Thyroid gland (tissue), 4 donors: Measurements from ENCODE around the gene NOX5.

ENCODE experiments used
- CTCF ChIP-seq, 6 experiments: fragments of 200-600 bp in 3 of 6; fragments of 450-650 bp in 3 of 6; sonication (generic) in 3 of 6; IDR thresholded peaks; one replicate each; pipeline ENCODE4 v1.5.1; 2016 to 2019; ENCODE audit warnings: antibody characterized with exemption in 6 of 6, mild to moderate bottlenecking in 2 of 6, inconsistent platforms in 1 of 6, moderate library complexity in 1 of 6
- POLR2A ChIP-seq, 2 donors: fragments of 450-650 bp; IDR thresholded peaks; one replicate each; pipeline ENCODE4 v1.6.1; 2017; ENCODE audit warnings: antibody characterized with exemption in 2 of 2, mild to moderate bottlenecking in 2 of 2, moderate library complexity in 1 of 2

GRCh38 chr15:69031013-69032001 lies 16.8 kb downstream of the NOX5 start:
- TF ChIP-seq POLR2A (IDR thresholded peaks at IDR 0.05) (no peak), CTCF (IDR thresholded peaks at IDR 0.05) (peak in 2 of 6 experiments; percentile 43 to 50)
